Spleen (tissue), 11 donors: ENCODE data around the gene TJP3. TPM values are rescaled to one million over a fixed set of nuclear protein-coding genes. Genes with fewer than 3 reads are reported as not detected.

ENCODE experiments used
- DNase-seq: peaks from one replicate; pipeline ENCODE4 v3.0.0-alpha.2; 2020
- H3K27ac ChIP-seq, 8 donors: fragments of 200-600 bp; sonication (generic) in 7 of 8; 1 replicate in 4 of 8; 2 replicates in 4 of 8; pipeline versions ENCODE4 v1.5.0 to v1.8.0; 2016 to 2021; ENCODE audit warnings: inconsistent platforms in 4 of 8, mild to moderate bottlenecking in 4 of 8, moderate library complexity in 1 of 8
- H3K27me3 ChIP-seq, 7 donors: fragments of 200-600 bp; sonication (generic) in 6 of 7; replicated peaks in 1 of 7; 1 replicate in 4 of 7; 2 replicates in 3 of 7; pipeline versions ENCODE4 v1.5.0 to v1.8.0; 2016 to 2021; ENCODE audit warnings: inconsistent platforms in 3 of 7, mild to moderate bottlenecking in 1 of 7
- H3K36me3 ChIP-seq, 6 donors: fragments of 200-600 bp; sonication (generic) in 5 of 6; 1 replicate in 4 of 6; 2 replicates in 2 of 6; pipeline versions ENCODE4 v1.5.0 to v1.8.0; 2016 to 2021; ENCODE audit warnings: inconsistent platforms in 2 of 6
- H3K4me1 ChIP-seq, 6 donors: fragments of 200-600 bp; sonication (generic) in 5 of 6; 1 replicate in 3 of 6; 2 replicates in 3 of 6; pipeline versions ENCODE4 v1.5.0 to v1.8.0; 2016 to 2021; ENCODE audit warnings: inconsistent platforms in 3 of 6
- H3K4me3 ChIP-seq, 8 donors: fragments of 200-600 bp; sonication (generic) in 7 of 8; 1 replicate in 4 of 8; 2 replicates in 4 of 8; pipeline versions ENCODE4 v1.5.0 to v1.8.0; 2016 to 2021; ENCODE audit warnings: inconsistent platforms in 4 of 8, mild to moderate bottlenecking in 4 of 8, moderate library complexity in 2 of 8
- H3K9me3 ChIP-seq, 8 donors: fragments of 200-600 bp; sonication (generic) in 7 of 8; 1 replicate in 4 of 8; 2 replicates in 4 of 8; pipeline versions ENCODE4 v1.5.0 to v1.8.0; 2016 to 2021; ENCODE audit warnings: inconsistent platforms in 4 of 8
- CTCF ChIP-seq, 11 experiments: fragments of 200-600 bp in 7 of 11; fragments of 450-650 bp in 4 of 11; sonication (generic) in 4 of 11; IDR thresholded peaks in 8 of 11; conservative IDR thresholded peaks in 3 of 11; 1 replicate in 7 of 11; 2 replicates in 4 of 11; pipeline versions ENCODE4 v1.4.0 to v1.8.0; 2016 to 2021; ENCODE audit warnings: antibody characterized with exemption in 11 of 11, inconsistent platforms in 4 of 11, mild to moderate bottlenecking in 1 of 11
- POLR2A ChIP-seq, 3 donors: fragments of 450-650 bp; IDR thresholded peaks; one replicate each; pipeline ENCODE4 v1.5.1; 2017; ENCODE audit warnings: antibody characterized with exemption in 3 of 3, mild to moderate bottlenecking in 1 of 3
- POLR2AphosphoS5 ChIP-seq, 3 donors: sonication (generic); formaldehyde crosslinking; IDR thresholded peaks; one replicate each; pipeline ENCODE4 v1.5.1; 2017; ENCODE audit warnings: antibody characterized with exemption in 3 of 3
- WGBS, 5 donors: extraction: QIAGEN DNeasy Blood & Tissue Kit in 3 of 5; methylation state at CpG; one replicate each; pipeline versions ENCODE4 v1.1.5 to v1.1.7; 2013 to 2018; 5-methylcytosine and 5-hydroxymethylcytosine counted together
- intact Hi-C: fragments of 100-400 bp; cut with DNase I; formaldehyde crosslinking; loops from one replicate; pipeline ENCODE4 v1.15.0; 2023; ENCODE audit warnings: low total_unique reads
- polyA plus RNA-seq, 3 donors: library from polyadenylated mRNA; stranded (reverse); fragments of 200-250 nt; gene quantifications; one replicate each; pipeline ENCODE4 v1.2.1, GENCODE V29; 2013
- total RNA-seq, 7 donors: library from RNA; depleted of rRNA in 3 of 7; stranded (reverse); fragments of >200 nt in 3 of 7; fragmentation: NEBNext Ultra II Directional in 4 of 7; extraction: Animal tissue kit (Norgen Biotek cat#: 25700) in 4 of 7; gene quantifications; one replicate each; pipeline versions ENCODE4 v1.1.0 to v1.2.1, GENCODE V29; 2016 to 2021
- donor health status: healthy with polysubstance abuse.
- donor health status: DM: no; HTN: no; CAD: no; lungs with moderate emphysema.
- donor health status: DM: no; HTN: no; CAD: no.
- donor health status: Bipolar disorder and iron deficiency.
- donor health status: healthy.
- donor health status: DM: no; HTN: no; CAD: no.
- donor health status: DM: yes; HTN: yes; CAD: no.

TJP3 gene
- total and polyA plus RNA-seq, 10 donors: 0.39 to 9.0 (median 2.3) TPM

- Histone ChIP-seq H3K27ac (no peak overlapping the region), H3K4me3 (peak overlapping the region in 1 of 8 donors; percentile 77), H3K4me1 (peaks cover 32 to 92% (median 53%) of the 10 kb centered on the region in 6 donors), H3K36me3 (peaks cover 0 to 51% (median 24%) of the 10 kb centered on the region in 6 donors), H3K27me3 (no peaks in the 10 kb centered on the region), H3K9me3 (no peaks in the 10 kb centered on the region)
- TF ChIP-seq CTCF (IDR thresholded peaks at IDR 0.05 in 8 of 11, conservative IDR thresholded peaks at IDR 0.05 in 3 of 11) (no peak), POLR2AphosphoS5 (IDR thresholded peaks at IDR 0.05) (no peak), POLR2A (IDR thresholded peaks at IDR 0.05) (no peak)
- DNase-seq: no peak
- WGBS, 5 donors: 89 to 94% (median 90%) methylated on average over 8 to 19 of the region's 19 CpGs
- intact Hi-C loops: no loop called here
These were observed 51.5 kb downstream of the TJP3 start for GRCh38 chr19:3759482-3760254.

GRCh38 chr19:3760871-3761361 is 52.7 kb downstream of the TJP3 start:
- H3K27ac ChIP-seq: peak overlapping the region; percentile 93 to 100 (median 99)
- TF ChIP-seq POLR2AphosphoS5 (IDR thresholded peaks at IDR 0.05): no peak
- TF ChIP-seq POLR2A (IDR thresholded peaks at IDR 0.05): no peak
- TF ChIP-seq CTCF (IDR thresholded peaks at IDR 0.05 in 8 of 11, conservative IDR thresholded peaks at IDR 0.05 in 3 of 11): no peak
- no peaks in the 10 kb centered on the region for H3K27me3 ChIP-seq
- H3K4me1 ChIP-seq: peaks cover 32 to 80% (median 53%) of the 10 kb centered on the region in 6 donors
- 30 to 51% (median 41%) methylated on average over 4 to 7 of the region's 7 CpGs for WGBS, 5 donors
- H3K36me3 ChIP-seq: peaks cover 0 to 54% (median 34%) of the 10 kb centered on the region in 6 donors
- intact Hi-C loops: no loop called here
- H3K4me3 ChIP-seq: peak overlapping the region; percentile 51 to 87 (median 74)
- no peaks in the 10 kb centered on the region for H3K9me3 ChIP-seq
- no peak for DNase-seq

DNA sequence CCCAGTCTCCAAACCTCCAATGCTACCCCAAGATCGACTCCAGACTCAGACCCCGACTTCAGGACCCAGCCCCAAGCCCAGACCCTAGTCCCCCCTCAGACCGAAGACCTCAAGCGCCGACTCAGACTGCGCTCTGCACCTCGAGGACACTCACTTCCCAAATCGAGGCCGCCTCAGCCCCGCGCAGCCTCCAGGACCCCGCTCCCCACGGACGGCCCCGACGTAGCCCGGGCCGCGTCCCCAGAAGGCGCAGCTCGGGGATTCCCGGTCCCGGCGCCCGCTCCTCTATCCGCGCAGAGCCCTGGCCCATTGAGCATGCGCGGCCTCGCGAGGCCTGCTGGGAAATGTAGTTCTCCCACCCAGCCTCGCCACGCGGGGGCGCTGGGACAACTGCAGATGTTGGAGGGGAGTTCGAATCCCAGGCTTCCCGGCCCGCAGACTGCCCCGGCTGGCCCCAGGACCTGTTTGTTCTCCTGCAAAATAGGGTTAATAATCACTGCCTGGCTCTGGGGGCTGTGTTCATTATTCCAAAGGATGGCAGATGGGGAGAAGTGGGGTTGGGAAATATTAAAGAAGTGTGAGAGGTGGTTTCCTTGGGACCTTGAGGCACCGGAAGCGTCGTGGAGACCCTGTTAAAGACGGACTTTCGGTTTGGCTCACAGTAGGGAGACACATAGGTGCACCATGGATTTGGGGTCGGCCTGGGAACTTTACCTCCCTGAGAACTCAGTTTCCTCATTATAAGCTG is 53.4 kb downstream of the TJP3 start, which contains the start of gene APBA3:
Gene APBA3, minus strand, starts transcription at position 311 of the 748 bp plus-strand sequence. CDS start 1,428 bp downstream, outside the sequence.
- Histone ChIP-seq H3K36me3 (peaks cover 0 to 54% (median 39%) of the 10 kb centered on the region in 6 donors), H3K9me3 (no peaks in the 10 kb centered on the region), H3K4me3 (peak within 1 kb of the TSS; percentile 51 to 87 (median 74)), H3K27me3 (no peaks in the 10 kb centered on the region), H3K27ac (peak within 1 kb of the TSS; percentile 93 to 100 (median 99)), H3K4me1 (peaks cover 32 to 79% (median 55%) of the 10 kb centered on the region in 6 donors)
- DNase-seq: peak; percentile 97
- peak; percentile 59 to 85 (median 74) for TF ChIP-seq CTCF (IDR thresholded peaks at IDR 0.05 in 8 of 11, conservative IDR thresholded peaks at IDR 0.05 in 3 of 11)
- TF ChIP-seq POLR2AphosphoS5 (IDR thresholded peaks at IDR 0.05): peak; percentile 96 to 97 (median 97)
- TF ChIP-seq POLR2A (IDR thresholded peaks at IDR 0.05): peak; percentile 28 to 76 (median 45)
- WGBS, 5 donors: 2 to 5% (median 4%) methylated on average over 40 to 45 of the region's 45 CpGs
- intact Hi-C loops: no loop called here
